Renal cortical epithelial cell (primary cell): Measurements from ENCODE around the gene STK32B. TPM values are rescaled to one million over a fixed set of nuclear protein-coding genes. Genes with fewer than 3 reads are reported as not detected.
"Not testable (repeated sequence)": the region's sequence is repeated elsewhere in the genome, so short reads cannot be mapped to it uniquely, and the experiment has no call there.

Experiments
- DNase-seq: peaks from one replicate; pipeline ENCODE4 v3.0.0-alpha.2; 2011; ENCODE audit warnings: low read depth
- total RNA-seq: library from RNA; depleted of rRNA; stranded (reverse); fragments of >200 nt; gene quantifications from 2 replicates; pipeline ENCODE4 v1.2.3, GENCODE V29; 2014

The STK32B gene
- total RNA-seq, 1 donor from 2014 or later, result 13.6 TPM

- DNase-seq, result no peak
These were observed 21.1 kb upstream of the STK32B start for GRCh38 chr4:5030221-5030620.

- DNase-seq, result no peak
These were observed 20.4 kb upstream of the STK32B start for GRCh38 chr4:5030927-5031326.

- no peak for DNase-seq
These were observed 18.5 kb upstream of the STK32B start for GRCh38 chr4:5032813-5033212.

- no peak for DNase-seq
These were observed 17.9 kb upstream of the STK32B start for GRCh38 chr4:5033281-5033841.

- no peak for DNase-seq
These were observed 17.1 kb upstream of the STK32B start for GRCh38 chr4:5034206-5034605.

- DNase-seq, result peak; percentile 61
These were observed 15.0 kb upstream of the STK32B start for GRCh38 chr4:5036239-5036638.

GRCh38 chr4:5037553-5038551 lies 13.4 kb upstream of the STK32B start:
- DNase-seq, result peak; percentile 98

GRCh38 chr4:5039800-5040199 lies 11.5 kb upstream of the STK32B start:
- no peak for DNase-seq

- no peak for DNase-seq
These were observed 10.2 kb upstream of the STK32B start for GRCh38 chr4:5040856-5041620.

GRCh38 chr4:5041699-5042098 lies 9.6 kb upstream of the STK32B start:
- no peak for DNase-seq

- DNase-seq, result no peak
These were observed 7.7 kb upstream of the STK32B start for GRCh38 chr4:5043579-5043978.

- DNase-seq, result no peak
These were observed 6.9 kb upstream of the STK32B start for GRCh38 chr4:5044341-5044740.

- no peak for DNase-seq
These were observed 6.2 kb upstream of the STK32B start for GRCh38 chr4:5045097-5045496.

GRCh38 chr4:5048721-5049120 lies 2.6 kb upstream of the STK32B start:
- no peak for DNase-seq

- DNase-seq, result peak; percentile 59
These were observed 581 bp upstream of the STK32B start for GRCh38 chr4:5050520-5051277.

GRCh38 chr4:5052204-5052702 lies 973 bp downstream of the STK32B start:
- no peak for DNase-seq

GRCh38 chr4:5052726-5053425 lies 1.6 kb downstream of the STK32B start:
- no peak for DNase-seq

GRCh38 chr4:5054532-5054931 lies 3.3 kb downstream of the STK32B start:
- peak; percentile 89 for DNase-seq

GRCh38 chr4:5055411-5055810 lies 4.1 kb downstream of the STK32B start:
- DNase-seq, result no peak

- DNase-seq, result no peak
These were observed 14.8 kb downstream of the STK32B start for GRCh38 chr4:5066101-5066500.

GRCh38 chr4:5066968-5067367 lies 15.7 kb downstream of the STK32B start:
- DNase-seq, result not testable (repeated sequence)
